H1 (cell line): ENCODE data around the gene PRDM1. TPM values are rescaled to one million over a fixed set of nuclear protein-coding genes. Genes with fewer than 3 reads are reported as not detected.

Experiments
- PHF8 ChIP-seq: fragments of 200-600 bp; sonication (generic); conservative IDR thresholded peaks from 2 replicates; pipeline ENCODE4 v1.7.1; 2012; ENCODE audit warnings: low read depth, mild to moderate bottlenecking, inconsistent platforms, low read length, moderate library complexity
- RAD21 ChIP-seq, 2 experiments: IDR thresholded peaks in 1 of 2; conservative IDR thresholded peaks in 1 of 2; 2 replicates each; pipeline ENCODE4 v1.6.1; 2011; ENCODE audit warnings: low read depth in 2 of 2, low read length in 2 of 2, improper control_type of control experiment in 1 of 2, inconsistent platforms in 1 of 2, mild to moderate bottlenecking in 1 of 2, moderate library complexity in 1 of 2
- TCF12 ChIP-seq: IDR thresholded peaks from 2 replicates; pipeline ENCODE4 v1.6.1; 2011; ENCODE audit warnings: low read depth, mild to moderate bottlenecking, low read length
- polyA plus RNA-seq, 7 experiments: library from polyadenylated mRNA; depleted of rRNA in 3 of 7; stranded (reverse) in 5 of 7; unstranded in 2 of 7; fragments of >200 nt in 5 of 7; fragments of 200-250 nt in 2 of 7; gene quantifications; 1 replicate in 5 of 7; 2 replicates in 1 of 7; 4 replicates in 1 of 7; pipeline versions ENCODE4 v1.2.1 to v1.2.3, GENCODE V29; 2011 to 2013; ENCODE audit warnings: missing spikeins in 2 of 7, mixed read lengths in 2 of 7
- total RNA-seq: library from RNA; stranded (reverse); fragmentation: NEBNext Ultra II Directional; extraction: Animal tissue kit (Norgen Biotek cat#: 25700); gene quantifications from 2 replicates; pipeline ENCODE4 v1.2.1, GENCODE V29; 2021
- TF ChIP-seq, protein P1 (sequence below): IDR thresholded peaks from 2 replicates; pipeline ENCODE4 v1.6.1; 2011; ENCODE audit warnings: low read length, improper control_type of control experiment

The PRDM1 gene
- total and polyA plus RNA-seq, 2 of the 8 experiments (the other 6 are each of a cell fraction or from before 2014, with no cell fraction given): 0.21 to 0.74 TPM

DNA sequence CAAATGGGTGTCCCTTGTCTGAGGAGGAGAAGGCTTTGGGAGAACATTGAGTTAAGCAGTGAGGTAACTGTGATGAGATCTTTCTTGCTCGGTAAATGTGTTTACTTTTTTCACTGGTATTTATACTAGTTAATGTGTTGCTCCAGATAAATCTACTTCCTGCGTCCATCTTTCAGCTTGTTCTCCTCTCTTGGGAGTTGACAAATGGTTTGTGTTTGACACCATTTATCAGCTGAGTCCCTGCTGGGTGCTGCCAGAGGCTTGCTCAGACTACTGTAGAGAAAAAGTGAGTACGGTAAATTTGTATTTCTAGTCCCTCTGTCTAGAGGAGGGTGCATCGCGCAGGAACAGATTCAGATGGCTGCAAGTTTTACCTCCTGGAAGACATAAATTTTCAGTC is 8.3 kb upstream of the PRDM1 start (continued):
- TF ChIP-seq, protein P1, sequence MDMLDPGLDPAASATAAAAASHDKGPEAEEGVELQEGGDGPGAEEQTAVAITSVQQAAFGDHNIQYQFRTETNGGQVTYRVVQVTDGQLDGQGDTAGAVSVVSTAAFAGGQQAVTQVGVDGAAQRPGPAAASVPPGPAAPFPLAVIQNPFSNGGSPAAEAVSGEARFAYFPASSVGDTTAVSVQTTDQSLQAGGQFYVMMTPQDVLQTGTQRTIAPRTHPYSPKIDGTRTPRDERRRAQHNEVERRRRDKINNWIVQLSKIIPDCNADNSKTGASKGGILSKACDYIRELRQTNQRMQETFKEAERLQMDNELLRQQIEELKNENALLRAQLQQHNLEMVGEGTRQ: no peak
- TF ChIP-seq PHF8: no peak
- no peak for TF ChIP-seq TCF12
- no peak for TF ChIP-seq RAD21 (IDR thresholded peaks at IDR 0.05 in 1 of 2, conservative IDR thresholded peaks at IDR 0.05 in 1 of 2; ENCODE audit: low read depth in 2 of 2, low read length in 2 of 2)
